ENCODE measurements around the gene GNG4.
A peak's percentile ranks its signal among the peaks of the same experiment; 100 is the strongest.
"Not testable (repeated sequence)": the region's sequence is repeated elsewhere in the genome, so short reads cannot be mapped to it uniquely, and the experiment has no call there.

The GNG4 gene

DNA sequence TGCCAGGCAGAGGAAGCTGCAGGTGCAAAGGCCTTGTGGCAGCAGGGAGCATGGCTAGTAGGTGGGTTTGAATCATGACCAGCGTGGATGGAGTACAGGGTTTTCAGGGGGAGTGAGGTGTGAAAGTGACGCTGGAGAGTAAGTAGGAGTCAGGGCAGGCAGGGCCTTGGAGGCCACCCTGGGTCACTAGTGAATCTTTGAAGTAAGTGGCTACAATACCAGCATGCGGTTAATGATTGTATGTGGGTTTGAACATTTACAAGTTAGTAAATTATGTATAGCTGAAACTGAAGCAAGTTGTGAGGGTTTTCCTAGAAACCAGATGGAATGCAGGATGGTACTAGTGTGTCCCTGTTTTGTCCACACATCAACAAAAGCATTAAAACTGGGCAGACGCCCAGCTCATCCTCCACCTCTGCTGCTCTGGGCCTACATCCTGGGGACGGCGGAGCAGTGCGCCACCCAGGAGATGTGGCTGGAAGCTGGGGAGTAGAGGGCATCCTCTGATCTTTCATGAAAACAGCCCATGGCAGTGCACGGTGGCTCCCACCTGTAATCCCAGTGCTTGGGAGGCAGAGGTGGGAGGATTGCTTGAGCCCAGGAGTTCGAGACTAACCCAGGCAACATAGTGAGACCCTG is 104.2 kb downstream of the GNG4 start:
- TF ChIP-seq, protein P1, sequence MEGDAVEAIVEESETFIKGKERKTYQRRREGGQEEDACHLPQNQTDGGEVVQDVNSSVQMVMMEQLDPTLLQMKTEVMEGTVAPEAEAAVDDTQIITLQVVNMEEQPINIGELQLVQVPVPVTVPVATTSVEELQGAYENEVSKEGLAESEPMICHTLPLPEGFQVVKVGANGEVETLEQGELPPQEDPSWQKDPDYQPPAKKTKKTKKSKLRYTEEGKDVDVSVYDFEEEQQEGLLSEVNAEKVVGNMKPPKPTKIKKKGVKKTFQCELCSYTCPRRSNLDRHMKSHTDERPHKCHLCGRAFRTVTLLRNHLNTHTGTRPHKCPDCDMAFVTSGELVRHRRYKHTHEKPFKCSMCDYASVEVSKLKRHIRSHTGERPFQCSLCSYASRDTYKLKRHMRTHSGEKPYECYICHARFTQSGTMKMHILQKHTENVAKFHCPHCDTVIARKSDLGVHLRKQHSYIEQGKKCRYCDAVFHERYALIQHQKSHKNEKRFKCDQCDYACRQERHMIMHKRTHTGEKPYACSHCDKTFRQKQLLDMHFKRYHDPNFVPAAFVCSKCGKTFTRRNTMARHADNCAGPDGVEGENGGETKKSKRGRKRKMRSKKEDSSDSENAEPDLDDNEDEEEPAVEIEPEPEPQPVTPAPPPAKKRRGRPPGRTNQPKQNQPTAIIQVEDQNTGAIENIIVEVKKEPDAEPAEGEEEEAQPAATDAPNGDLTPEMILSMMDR (IDR thresholded peaks at IDR 0.05; ENCODE audit: low read depth, low read length): no peak
- no peak for DNase-seq (ENCODE audit: low read depth in 2 of 2)
- no peak overlapping the region for H3K4me3 ChIP-seq (replicated peaks in 1 of 2; ENCODE audit: low read depth in 2 of 2, low read length in 2 of 2)

DNA sequence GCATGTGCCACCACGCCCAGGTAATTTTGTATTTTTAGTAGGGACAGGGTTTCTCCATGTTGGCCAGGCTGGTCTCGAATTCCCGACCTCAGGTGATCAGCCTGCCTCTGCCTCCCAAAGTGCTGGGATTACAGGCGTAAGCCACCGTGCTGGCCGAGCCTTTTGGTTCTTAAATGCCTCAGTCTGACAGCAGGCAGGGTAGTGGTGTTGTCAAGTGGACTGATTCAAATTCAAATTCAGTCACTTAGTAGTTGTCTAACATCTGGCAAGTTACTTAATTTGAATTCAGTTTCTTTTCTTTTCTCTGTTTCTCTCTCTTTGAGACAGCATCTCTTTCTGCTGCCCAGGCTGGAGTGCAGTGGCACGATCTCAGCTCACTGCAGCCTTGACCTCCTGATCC is 106.7 kb downstream of the GNG4 start:
- not testable (repeated sequence) for H3K4me3 ChIP-seq (replicated peaks in 1 of 2; ENCODE audit: low read depth in 2 of 2, low read length in 2 of 2); DNase-seq (ENCODE audit: low read depth in 2 of 2)

DNA sequence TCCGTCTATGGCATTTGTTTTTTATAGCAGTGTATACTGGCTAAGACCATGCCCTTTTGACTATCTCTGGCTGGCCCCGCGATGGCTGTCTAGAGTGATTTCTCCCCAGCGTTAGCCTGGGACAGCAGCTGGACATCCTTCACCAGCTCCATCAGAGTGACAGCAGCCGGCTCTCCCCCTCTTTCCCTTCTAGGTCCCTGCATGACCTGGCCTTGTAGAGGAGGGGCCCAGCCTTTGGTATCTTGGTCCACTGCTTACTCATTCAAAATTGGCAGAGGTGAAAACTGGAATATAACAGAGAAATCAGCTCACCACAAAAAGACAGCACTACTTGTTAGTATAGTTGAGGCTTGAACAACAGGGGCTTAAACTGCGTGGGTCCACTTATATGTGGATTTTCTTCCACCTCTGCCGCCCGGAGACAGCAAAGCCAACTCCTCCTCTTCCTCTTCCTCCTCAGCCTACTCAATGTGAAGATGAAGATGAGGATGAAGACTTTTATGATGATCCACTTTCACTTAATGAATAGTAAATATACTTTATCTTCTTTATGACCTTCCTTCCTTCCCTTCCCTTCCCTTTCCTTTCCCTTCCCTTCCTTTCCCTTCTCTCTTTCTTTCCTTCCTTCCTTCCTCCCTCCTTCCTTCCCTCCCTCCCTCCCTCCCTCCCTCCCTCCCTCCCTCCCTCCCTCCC is 116.0 kb downstream of the GNG4 start:
- H3K4me3 ChIP-seq (replicated peaks in 1 of 2; ENCODE audit: low read depth in 2 of 2, low read length in 2 of 2): no peak overlapping the region
- TF ChIP-seq, protein P1 (IDR thresholded peaks at IDR 0.05; ENCODE audit: low read depth, low read length): no peak
- DNase-seq (ENCODE audit: low read depth in 2 of 2): peak; percentile 20 to 45

DNA sequence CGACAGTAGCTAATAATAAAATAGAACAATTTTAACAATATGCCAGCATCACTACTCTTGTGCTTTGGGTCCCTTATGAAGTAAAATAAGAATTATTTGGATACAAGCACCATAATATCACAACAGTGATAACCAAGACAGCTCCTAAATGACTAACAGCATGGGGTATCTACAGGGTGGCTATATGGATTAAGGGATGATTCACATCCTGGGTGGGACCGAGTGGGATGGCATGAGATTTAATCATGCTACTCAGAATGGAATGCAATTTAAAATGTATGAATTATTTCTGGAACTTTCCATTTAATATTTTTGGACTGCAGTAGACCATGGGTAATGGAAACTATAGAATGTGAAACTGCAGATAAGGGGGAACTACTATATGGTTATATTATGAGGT is 117.2 kb downstream of the GNG4 start:
- TF ChIP-seq, protein P1 (IDR thresholded peaks at IDR 0.05; ENCODE audit: low read depth, low read length): no peak
- peak; percentile 34 to 75 for DNase-seq (ENCODE audit: low read depth in 2 of 2)
- H3K4me3 ChIP-seq (replicated peaks in 1 of 2; ENCODE audit: low read depth in 2 of 2, low read length in 2 of 2): no peak overlapping the region

DNA sequence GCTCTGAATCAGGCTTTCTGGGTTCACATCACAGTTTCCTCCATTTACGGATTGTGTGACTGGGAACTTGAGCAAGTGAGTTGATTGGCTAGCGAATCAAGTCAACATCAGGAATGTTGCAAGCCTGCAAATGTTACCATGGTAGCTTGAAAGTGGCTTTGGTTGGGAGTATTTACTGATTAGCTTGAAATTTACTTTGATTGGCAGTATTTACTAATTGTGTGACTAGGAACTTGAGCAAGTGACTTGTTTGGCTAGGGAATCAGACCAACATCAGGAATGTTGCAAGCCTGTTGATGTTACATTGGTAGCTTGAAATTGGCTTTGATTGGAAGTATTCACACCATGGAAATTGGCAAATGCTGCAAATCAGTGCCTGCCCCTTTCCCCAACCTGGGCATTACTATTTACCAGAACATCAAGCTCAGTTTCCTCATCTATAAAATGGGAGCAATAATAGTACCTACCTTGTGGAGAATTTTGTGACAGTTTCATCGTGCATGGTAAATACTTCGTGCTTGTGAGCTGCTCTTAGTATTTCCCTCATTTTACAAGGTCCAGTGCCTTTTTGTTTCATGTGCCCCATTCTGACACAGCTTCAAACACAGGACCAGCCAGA is 122.3 kb downstream of the GNG4 start:
- TF ChIP-seq, protein P1 (IDR thresholded peaks at IDR 0.05; ENCODE audit: low read depth, low read length): no peak
- DNase-seq (ENCODE audit: low read depth in 2 of 2): peak in 1 of 2 donors; percentile 14
- no peak overlapping the region for H3K4me3 ChIP-seq (replicated peaks in 1 of 2; ENCODE audit: low read depth in 2 of 2, low read length in 2 of 2)

DNA sequence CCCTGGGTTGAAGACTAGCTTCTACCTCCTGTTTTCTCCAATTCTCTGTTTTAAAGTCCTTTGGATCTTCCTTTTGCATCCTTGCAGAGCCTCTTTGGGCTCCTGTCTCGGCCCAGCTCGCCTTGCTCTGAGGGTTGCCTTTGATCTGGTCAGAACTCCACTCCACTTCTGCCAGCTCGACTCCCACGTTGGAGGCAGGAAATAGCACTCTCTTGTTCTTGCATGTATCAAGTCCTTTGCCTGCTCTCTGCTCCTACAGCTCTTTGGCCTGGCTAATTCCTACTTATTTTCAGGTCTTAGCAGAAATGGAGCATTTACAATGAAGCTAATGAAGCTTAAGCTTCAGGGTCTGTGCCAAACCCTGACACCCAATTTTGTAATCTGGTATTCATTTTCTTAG is 124.3 kb downstream of the GNG4 start:
- DNase-seq (ENCODE audit: low read depth in 2 of 2): peak in 1 of 2 donors; percentile 37
- TF ChIP-seq, protein P1 (IDR thresholded peaks at IDR 0.05; ENCODE audit: low read depth, low read length): no peak
- no peak overlapping the region for H3K4me3 ChIP-seq (replicated peaks in 1 of 2; ENCODE audit: low read depth in 2 of 2, low read length in 2 of 2)

DNA sequence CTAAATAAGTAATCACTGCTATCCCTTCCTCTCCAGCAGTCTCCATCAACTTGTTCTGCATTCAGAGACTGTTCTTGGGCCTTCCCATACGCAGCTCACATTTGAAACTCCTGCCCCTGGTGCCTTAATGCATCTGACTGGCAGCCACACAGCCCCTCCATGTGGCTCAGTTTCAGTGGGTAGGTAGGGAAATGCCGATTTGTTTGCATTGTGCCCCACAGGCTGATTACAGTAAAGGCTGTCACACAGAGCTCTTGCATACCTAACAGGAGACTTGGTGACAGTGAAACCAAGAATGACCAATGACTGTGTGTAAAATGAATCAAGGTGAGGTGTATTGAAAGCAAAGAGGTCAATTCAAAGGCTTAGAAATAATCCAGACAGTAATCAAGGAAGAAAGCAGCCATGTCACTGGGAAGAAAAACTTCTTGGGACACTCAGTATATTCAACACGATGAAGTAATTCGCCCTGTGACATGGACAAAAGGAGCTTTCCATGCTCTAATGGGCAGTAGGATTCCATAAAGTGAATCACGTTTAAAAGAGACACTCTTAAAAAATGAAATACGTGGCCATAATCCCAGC is 132.6 kb downstream of the GNG4 start:
- TF ChIP-seq, protein P1 (IDR thresholded peaks at IDR 0.05; ENCODE audit: low read depth, low read length): no peak
- DNase-seq (ENCODE audit: low read depth in 2 of 2): no peak
- H3K4me3 ChIP-seq (replicated peaks in 1 of 2; ENCODE audit: low read depth in 2 of 2, low read length in 2 of 2): no peak overlapping the region
